Stimulated activated CD4-positive, alpha-beta T cell treated with anti-CD3 and anti-CD28 coated beads, Interleukin-1b, Interleukin-23, amount 100 ng/mL, for 48 hours (primary cell): Measurements from ENCODE around the gene UBXN4.
"Not testable (repeated sequence)": the region's sequence is repeated elsewhere in the genome, so short reads cannot be mapped to it uniquely, and the experiment has no call there.

Source experiments
- DNase-seq: peaks from one replicate; pipeline ENCODE4 v3.0.0-alpha.2; 2020

UBXN4 gene, protein sequence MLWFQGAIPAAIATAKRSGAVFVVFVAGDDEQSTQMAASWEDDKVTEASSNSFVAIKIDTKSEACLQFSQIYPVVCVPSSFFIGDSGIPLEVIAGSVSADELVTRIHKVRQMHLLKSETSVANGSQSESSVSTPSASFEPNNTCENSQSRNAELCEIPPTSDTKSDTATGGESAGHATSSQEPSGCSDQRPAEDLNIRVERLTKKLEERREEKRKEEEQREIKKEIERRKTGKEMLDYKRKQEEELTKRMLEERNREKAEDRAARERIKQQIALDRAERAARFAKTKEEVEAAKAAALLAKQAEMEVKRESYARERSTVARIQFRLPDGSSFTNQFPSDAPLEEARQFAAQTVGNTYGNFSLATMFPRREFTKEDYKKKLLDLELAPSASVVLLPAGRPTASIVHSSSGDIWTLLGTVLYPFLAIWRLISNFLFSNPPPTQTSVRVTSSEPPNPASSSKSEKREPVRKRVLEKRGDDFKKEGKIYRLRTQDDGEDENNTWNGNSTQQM

DNA sequence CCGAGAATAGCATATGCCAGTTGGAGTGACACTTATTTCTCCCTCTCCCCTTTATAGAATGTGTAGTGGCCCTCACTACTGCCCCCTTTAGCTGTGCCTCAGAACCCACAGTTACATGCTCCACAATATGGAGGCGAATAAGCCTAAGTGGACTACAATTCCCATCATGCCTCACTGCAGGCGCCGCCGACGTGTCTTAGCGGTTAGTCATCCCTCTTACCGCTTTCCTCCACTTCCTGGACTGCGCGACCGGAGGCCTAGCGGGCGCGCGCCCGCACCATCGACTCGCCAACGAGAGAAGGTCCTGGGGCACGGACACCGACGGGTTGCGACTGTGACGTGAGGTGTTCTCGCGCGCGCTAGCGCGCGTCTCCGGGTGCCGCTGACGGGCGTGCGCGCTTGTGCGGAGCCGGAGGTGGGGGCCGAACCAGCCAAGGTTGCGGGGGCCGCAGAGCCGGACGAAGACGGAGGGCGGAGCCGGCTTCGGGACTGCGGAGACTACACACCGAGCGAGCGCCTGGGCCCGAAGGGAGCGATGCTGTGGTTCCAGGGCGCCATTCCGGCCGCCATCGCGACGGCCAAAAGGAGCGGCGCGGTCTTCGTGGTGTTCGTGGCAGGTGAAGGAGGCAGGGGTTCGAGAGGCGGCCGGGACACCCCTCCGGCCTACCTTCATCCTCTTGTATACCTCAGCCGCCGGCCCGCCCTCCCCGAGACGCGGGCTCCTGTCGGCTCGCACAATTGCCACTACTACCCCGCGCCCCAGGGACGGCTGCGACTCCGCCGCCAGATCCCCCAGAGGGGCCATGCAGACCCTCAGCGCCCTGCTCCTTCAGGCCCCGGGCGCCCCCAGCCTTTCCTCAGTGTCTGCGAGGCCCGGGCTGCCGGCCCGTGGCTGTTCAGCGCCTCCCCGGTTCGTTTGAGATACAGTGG, at the start of gene UBXN4:
Gene UBXN4, plus strand, starts transcription at position 461 of the 930 bp plus-strand sequence. Its CDS starts 75 bp downstream, at position 536.
- peak; percentile 98 for DNase-seq

DNA sequence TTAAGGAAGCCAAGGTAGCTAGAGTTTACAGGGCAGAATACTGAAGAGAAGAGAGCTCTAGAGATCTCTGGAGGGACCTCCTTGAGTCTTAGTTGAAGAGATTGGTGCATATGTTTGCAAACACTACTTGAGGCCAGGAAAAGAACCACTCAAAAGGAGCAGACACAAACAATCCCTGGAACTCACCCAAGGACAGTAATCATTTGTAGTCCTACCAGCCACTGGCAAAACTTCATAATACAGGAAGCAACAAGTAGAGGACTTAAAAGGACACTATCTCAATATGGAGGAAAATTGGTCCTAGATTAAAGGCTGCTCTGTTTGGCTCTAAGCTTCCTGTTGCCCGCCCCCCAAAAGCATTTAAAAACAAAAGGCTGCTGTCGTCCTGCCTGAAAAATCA, 46.9 kb upstream of the UBXN4 start:
- no peak for DNase-seq

DNA sequence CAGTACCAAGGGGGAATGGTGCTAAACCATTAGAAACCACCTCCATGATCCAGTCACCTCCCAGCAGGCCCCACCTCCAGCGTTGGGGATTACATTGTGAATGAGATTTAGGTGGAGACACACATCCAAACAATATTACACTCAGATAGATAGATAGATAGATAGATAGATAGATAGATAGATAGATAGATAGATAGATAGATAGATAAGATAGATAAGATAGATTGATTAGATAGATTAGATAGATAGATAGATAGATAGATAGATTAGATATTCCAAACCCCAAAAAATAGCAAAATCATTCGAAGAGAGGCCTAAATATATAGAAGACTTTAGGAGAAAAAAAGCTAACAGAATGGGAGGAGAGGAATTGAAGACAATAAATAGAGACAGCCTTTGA, 42.8 kb upstream of the UBXN4 start:
- DNase-seq: no peak

DNA sequence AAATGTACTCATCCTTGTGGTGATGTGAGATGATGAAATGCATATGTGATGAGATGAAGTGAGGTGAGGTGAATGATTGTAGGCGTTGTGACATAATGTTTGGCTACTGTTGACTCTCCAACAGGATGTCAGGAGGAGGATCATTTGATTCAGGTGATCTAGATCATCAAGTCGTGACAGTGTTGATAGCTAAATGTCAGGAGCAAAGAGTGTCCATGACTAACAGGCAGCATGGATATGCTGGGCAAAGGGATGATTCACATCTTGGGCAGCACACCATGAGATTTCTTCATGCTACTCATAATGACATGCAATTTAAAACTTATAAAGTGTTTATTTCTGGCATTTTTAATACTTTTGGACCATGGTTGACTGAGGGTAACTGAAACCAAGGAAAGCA, 40.2 kb upstream of the UBXN4 start:
- no peak for DNase-seq

DNA sequence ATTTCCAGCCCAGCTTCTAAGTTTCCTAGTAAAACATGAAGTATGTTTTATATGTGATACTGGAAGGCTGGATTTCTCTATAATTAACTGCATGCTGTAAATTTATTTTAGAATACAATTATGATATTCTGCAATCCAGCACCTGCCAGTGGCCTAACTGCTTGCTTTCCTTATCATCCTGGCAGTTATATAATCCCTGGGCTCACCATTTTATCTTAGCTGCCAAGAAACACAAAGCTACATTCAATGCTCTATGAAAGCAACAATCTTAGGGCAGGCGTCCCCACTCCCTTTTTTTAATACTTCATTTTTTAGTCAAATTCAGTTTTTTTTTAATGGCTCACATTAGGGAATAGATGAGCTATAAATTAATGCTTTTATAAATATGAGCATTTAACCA, 38.4 kb upstream of the UBXN4 start:
- no peak for DNase-seq

DNA sequence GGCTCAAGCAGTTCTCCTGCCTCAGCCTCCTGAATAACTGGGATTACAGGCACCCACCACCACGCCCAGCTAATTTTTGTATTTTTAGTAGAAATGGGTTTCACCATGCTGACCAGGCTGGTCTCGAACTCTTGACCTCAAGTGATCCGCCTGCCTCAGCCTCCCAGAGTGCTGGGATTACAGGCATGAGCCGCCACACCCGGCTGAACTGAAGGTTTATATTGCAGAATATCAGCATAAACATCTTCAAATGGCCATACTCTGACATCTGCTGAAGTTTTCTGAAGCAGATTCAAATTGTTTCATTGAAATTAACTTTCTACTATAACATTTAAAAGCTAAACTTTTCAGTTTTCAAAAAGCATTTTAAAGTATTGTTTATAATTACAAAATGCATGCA, 37.6 kb upstream of the UBXN4 start:
- DNase-seq: not testable (repeated sequence)

DNA sequence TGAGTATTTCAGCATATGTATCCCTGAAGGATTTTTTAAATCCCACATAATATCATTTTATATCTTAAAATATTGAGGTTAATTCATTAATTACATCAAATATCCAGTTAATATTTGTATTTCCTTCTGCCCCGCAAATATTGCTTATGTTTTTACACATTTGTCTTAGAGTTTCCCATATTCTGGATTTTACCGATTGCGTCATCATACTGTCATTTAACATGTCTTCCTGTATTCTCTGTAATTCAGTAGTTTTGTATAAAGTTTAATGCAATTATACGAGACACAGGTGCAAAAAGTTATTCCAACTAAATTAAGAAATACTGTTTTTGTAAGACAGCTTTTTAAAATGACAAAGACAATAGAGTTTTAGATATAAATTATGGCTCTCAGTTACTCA, 33.5 kb upstream of the UBXN4 start:
- DNase-seq: no peak

DNA sequence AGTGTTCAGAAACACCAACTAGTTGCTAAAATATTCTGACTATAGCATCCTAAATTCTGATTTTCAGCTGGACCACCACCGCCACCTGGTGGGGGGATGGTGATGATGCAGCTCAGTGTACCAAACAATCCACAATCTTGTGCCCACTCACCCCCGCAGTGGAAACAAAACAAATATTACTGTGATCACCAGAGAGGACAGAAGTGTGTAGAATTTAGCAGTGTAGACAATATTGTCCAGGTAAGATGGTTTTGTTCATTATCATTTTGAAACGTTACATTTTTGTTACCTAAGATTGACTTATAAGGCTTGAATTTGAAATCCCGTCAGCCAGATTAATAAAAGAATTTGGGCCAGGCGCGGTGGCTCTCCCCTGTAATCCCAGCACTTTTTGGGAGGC, 31.7 kb upstream of the UBXN4 start:
- DNase-seq: peak; percentile 65

DNA sequence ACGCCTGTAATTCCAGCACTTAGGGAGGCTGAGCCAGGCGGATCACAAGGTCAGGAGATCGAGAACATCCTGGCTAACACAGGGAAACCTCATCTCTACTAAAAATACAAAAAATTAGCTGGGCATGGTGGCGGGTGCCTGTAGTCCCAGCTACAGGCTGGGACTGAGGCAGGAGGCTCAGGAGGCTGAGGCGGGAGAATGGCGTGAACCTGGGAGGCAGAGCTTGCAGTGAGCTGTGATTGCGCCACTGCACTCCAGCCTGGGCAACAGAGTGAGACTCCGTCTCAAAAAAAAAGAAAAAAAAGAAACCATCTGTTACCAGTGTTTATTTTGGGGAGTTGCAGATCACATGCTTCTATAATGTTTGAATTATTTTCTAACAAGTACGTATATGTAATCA, 26.6 kb upstream of the UBXN4 start:
- DNase-seq: not testable (repeated sequence)

DNA sequence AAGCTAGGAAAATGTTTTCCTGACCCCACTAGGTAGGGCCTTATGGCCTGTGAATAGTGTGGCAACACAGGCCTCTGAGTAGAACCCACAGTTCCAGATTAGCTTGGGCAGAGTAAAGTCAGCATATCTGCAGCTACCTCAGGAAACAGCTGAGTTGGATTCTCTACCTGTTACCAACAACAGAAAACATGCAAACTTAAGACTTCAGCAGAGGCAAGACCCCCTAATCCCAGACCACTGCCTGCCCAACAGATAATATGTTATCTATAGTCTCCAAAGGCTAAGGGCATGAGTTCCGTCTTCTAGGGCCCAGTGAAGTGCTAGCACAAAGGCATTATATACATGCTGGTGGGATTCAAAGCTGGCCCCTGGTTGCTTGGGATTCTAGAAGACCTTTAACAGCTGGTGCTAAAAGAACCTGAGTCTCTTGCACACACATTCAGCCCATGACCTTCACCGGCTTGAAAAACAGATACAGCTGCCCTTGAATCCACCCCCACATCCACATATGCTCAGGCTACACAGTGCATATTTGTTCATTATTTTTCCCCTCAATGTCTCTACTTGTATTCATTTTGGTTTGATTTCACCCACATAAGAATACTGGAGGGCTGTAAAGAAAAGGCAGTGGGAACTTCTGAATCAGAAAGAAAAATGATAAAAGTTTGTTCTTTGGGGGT, 13.5 kb upstream of the UBXN4 start:
- DNase-seq: no peak

DNA sequence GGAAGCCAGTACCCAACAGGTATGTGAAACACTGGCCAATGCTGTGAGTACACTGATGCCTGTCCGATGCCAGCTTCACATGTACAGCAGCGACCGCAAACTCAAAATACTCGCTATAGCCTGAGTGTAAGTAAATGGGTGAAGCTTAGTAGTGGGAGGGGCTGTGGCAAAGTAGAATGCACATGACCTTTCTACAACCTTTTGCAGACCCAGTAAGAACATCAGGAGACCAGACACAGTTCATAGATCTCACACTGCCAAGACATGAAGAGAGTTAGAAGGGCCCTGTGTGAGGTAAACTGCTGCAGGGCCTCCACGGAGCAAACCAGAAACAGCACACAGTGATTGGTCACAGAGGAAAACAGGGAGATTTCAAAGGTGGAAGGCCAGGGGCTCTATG, 9.1 kb upstream of the UBXN4 start:
- DNase-seq: no peak

DNA sequence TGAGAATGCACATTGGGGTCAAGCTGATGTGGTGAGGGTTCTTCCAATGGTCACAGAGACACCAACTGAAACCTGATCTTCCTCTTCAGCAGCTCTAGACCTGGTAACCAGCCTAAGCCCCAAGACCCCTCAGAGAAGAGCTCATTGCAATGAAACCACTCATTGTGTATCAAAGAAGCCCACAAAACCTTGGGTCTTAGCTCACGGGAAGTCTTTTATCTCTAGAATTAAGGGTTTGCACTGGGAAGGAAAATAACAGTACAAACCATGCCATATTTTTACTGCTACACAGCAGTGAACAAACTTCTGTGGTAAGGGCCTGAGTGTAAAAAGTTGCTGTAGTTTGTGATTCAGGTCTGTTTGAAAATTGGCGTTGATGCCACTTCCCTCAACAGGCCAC, 8.6 kb upstream of the UBXN4 start:
- DNase-seq: no peak

DNA sequence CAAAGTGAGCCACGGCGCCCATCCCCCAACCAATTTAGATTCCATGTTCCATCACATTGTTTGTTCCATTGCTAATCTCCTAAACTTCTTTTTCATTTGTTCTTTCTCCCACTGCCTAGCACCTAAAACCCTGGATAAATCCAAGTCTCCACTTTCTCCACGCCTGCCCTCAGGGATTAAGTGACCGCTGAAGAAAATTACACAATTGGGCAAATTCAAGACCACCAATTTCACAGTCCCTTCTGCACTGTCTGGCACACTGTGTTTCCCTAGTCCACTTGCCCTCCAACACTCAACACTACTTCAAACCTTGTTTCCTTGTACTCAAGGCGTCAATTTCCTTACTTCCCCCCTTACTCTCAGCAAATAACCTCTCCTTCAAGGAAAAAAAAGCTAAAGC, 5.1 kb upstream of the UBXN4 start:
- no peak for DNase-seq

DNA sequence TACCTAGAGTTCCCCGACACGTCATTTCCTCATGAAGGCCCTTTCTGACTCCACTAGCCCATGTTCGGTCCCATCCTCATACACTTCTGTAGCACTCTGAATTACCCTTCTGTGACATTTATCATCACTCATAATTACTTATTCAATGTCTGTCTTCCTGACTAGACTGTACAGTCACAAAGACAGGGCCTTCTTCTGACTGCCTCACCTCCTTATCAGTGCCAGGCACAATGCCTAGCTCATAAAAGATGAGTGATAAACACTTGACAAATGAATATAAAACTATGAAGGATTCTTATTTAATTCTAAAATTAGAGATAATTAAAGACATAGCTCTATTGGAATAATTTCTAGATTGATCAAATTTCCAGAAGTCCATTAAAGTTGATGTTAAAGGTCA, 1.4 kb upstream of the UBXN4 start:
- no peak for DNase-seq

DNA sequence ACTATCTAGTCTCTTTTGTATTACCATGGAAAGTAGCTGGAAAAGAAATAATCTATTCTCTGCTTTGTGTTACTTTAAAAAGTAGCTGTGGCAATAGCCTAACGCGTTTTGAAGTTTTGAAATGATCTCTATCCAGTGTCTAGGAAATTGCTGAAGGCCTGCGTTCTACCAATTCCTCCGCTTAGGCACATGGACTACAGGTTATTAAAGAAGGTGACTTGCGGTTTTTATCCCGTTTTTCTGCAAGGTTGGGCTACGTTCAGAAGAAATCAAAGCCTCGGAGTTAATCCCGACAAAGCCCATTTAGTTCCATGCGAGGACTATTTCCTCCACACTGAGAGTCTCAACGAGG, 636 bp upstream of the UBXN4 start:
- DNase-seq: no peak

DNA sequence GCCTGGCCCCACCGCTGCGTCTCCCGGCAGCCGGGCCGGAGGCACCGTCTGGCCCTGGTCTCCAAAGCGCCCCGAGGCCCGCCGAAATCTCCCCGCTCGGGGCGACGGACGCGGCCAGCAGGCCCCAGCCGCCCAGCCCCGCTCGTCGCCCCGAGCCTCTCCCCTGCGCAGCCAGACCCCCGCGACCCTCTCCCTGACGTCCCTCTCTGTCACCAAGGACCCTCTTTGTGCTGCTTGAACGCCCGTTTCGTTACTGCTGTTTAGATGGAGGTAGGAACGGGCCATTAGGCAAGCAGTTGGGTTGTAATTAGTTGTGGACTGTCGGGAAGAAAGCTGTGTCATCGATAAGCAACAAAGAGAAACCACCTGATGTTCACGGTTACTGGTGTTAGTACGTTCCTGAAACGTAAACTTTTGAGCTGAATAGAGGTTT, 686 bp downstream of the UBXN4 start:
- DNase-seq: no peak

DNA sequence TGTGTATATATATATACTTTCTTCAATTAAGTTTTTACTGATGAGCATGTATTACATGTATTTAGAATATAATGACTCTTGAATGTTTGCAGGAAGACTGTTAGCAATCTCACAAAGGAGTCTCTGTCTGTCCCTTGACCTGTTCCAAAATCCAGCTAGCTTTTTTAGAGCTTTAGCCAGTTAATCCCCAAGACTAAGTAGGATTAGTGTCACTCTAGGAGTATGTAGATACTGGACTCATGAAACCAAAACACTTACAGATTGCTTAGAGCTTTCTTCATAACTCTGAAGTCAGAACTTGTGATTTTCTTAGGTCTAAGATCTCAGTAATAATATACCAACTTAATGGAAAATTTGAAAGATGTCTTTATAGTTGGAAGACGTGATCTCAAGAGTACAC, 2.2 kb downstream of the UBXN4 start:
- no peak for DNase-seq

DNA sequence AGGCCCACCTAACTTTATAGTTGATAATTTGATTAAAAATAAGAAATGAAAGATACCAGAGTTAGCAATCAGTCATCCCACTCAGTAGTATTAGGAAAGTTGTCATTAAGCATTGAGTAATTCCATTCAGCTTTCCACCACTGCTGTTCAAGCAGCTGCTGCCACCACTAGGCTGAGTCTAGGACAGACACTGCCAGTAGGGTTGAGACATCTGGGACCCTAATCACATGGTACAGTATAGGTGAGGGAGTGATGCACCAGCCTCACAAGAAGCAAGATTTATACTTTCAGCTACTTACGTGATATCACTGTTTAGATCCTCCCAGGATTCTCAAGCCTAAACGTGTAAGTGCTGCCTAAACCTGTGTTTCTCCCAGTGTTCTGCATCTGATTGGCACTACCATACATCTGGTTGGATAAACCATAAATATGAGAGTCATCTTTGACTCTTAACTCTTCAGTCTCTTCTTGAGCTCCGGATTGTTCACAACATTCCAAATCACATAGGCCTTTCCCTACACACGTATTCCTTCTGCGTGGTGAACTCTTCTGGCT, 3.2 kb downstream of the UBXN4 start:
- DNase-seq: peak; percentile 55

DNA sequence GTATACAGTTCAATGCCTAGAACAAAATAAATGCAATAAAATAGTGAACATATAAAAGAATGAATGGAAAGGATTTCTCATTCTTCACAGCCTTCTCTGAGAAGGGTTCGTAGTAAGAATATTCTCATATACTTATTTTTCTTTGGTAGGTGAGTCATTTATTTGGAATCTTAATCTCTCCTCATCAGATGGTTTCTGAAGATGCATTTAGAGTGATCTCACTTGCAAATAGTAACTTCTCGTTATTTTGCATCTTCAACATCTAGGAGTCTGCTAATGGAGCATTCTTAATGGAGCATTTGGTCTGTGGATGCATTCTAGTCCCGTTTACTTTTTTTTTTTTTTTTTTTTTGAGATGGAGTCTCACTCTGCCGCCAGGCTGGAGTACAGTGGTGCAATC, 3.9 kb downstream of the UBXN4 start:
- no peak for DNase-seq

DNA sequence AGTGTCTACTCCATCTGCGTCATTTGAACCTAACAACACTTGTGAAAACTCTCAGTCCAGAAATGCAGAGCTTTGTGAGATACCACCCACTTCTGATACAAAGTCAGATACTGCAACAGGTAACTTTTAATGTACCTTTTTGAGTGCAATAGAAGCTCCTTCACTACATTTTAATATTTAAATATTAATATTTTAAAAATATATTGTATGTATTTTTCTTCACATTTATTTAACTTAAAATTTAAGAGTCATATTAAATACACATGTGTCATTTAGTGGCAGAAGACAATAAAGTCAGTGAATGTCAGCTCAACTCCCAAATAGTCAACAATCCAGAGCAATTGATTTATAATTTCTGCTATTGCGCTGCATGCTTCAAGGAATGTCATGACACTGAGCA, 13.9 kb downstream of the UBXN4 start:
- no peak for DNase-seq

DNA sequence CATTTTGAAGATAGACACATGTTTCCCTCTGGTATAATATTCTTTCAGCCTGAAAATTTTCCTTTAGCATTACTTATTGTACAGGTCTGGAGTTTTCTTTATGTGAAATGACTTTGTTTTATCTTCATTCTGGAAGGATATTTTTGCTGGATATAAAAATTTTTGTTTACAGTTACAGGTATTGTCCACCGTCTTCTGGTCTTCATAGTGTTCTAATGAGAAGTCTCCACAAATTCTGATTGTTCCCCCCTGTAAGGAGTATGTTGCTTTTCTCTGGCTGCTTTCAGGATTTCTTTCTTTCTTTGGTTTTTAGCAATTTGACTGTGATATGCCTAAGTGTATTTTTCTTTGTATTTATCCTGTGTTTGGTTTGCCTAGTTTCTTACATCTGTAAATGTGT, 15.0 kb downstream of the UBXN4 start:
- no peak for DNase-seq

DNA sequence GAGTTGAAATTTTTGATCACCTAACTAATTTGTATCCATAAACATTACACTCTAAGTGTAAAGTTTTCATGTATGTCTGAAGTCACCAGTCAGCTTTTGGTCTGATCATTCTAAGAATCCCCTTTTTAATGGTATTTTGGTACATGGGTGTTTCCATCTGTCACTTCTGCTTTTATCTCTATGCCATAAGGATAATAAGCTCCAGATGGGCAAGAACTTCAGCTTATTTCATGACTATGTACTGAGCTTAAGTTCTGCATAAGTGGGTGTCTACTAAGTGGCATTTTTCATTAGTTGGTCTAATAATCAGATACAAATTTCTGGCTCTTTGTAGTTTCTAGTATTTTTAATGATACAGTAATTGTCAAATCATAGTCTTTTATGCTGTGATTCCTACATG, 20.4 kb downstream of the UBXN4 start:
- DNase-seq: no peak

DNA sequence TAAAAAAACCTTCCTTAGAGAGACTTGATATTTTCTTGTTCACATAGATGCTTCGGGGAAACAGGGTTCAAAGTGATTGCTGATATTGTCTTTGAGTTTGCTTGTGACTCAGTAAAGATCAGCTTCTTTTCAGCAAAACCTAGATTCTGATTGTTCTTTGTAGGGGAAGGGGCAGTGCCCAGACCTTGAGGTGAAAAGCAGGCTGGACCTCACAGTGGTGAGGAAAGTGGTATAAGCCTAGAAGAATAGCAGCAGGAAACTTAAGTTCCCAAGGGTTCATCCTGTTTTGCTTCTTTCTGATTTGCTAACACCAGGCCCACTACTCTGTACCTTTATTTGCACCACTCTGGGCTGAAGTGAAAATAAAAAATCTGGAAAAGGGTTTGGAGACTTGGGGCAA, 20.9 kb downstream of the UBXN4 start:
- DNase-seq: no peak
